Measurements from ENCODE around the gene MRPL16. TPM values are rescaled to one million over a fixed set of nuclear protein-coding genes. Genes with fewer than 3 reads are reported as not detected.
"Not testable (repeated sequence)": the region's sequence is repeated elsewhere in the genome, so short reads cannot be mapped to it uniquely, and the experiment has no call there.

The MRPL16 gene
- total and polyA plus RNA-seq, 11 donors: 59.3 to 124 (median 84.9) TPM

- H3K27ac ChIP-seq: no peak overlapping the region
- ATAC-seq: no peak
- DNase-seq: no peak
- no peak overlapping the region for H3K4me3 ChIP-seq
- TF ChIP-seq POLR2A (IDR thresholded peaks at IDR 0.05) (no peak), CTCF (IDR thresholded peaks at IDR 0.05) (no peak)
- H3K9me3 ChIP-seq: no peaks in the 10 kb centered on the region
- 71 to 89% (median 84%) methylated on average over 4 of the region's 4 CpGs for WGBS, 4 donors
- intact Hi-C loops (cut with DNase I): no loop called here
- peaks cover 0 to 35% (median 28%) of the 10 kb centered on the region in 9 donors for H3K36me3 ChIP-seq
- H3K4me1 ChIP-seq: peaks cover 0 to 21% (median 15%) of the 10 kb centered on the region in 12 donors
- no peaks in the 10 kb centered on the region for H3K27me3 ChIP-seq
Observed at GRCh38 chr11:59785818-59786217, 24.8 kb downstream of the MRPL16 start.

GRCh38 chr11:59784441-59784840, 26.1 kb downstream of the MRPL16 start:
- H3K4me3 ChIP-seq; H3K9me3 ChIP-seq; H3K27ac ChIP-seq; ATAC-seq; H3K27me3 ChIP-seq; DNase-seq; intact Hi-C loops (cut with DNase I): not testable (repeated sequence)
- Histone ChIP-seq H3K36me3 (peaks cover 0 to 27% (median 14%) of the 10 kb centered on the region in 9 donors), H3K4me1 (peaks cover 0 to 21% (median 15%) of the 10 kb centered on the region in 12 donors)
- WGBS, 4 donors: 89 to 94% (median 90%) methylated on average over 5 of the region's 5 CpGs

GRCh38 chr11:59783632-59784090, 26.9 kb downstream of the MRPL16 start:
- peaks cover 0 to 23% (median 12%) of the 10 kb centered on the region in 9 donors for H3K36me3 ChIP-seq
- no peaks in the 10 kb centered on the region for H3K27me3 ChIP-seq
- no peaks in the 10 kb centered on the region for H3K9me3 ChIP-seq
- 74 to 88% (median 84%) methylated on average over 4 of the region's 4 CpGs for WGBS, 4 donors
- TF ChIP-seq CTCF (IDR thresholded peaks at IDR 0.05) (no peak), POLR2A (IDR thresholded peaks at IDR 0.05) (no peak)
- no peak overlapping the region for H3K27ac ChIP-seq
- H3K4me1 ChIP-seq: peaks cover 0 to 21% (median 15%) of the 10 kb centered on the region in 12 donors
- ATAC-seq (no peak), DNase-seq (no peak)
- H3K4me3 ChIP-seq: no peak overlapping the region
- intact Hi-C loops (cut with DNase I): no loop called here

- WGBS, 4 donors: 75 to 81% (median 80%) methylated on average over 2 of the region's 2 CpGs
- DNase-seq (no peak), ATAC-seq (no peak)
- TF ChIP-seq CTCF (IDR thresholded peaks at IDR 0.05) (no peak), POLR2A (IDR thresholded peaks at IDR 0.05) (no peak)
- Histone ChIP-seq H3K36me3 (peaks cover 0 to 14% (median 3%) of the 10 kb centered on the region in 9 donors), H3K4me3 (no peak overlapping the region), H3K27ac (no peak overlapping the region), H3K4me1 (peaks cover 0 to 21% (median 8%) of the 10 kb centered on the region in 12 donors), H3K9me3 (no peaks in the 10 kb centered on the region), H3K27me3 (no peaks in the 10 kb centered on the region)
- intact Hi-C loops (cut with DNase I): no loop called here
Observed at GRCh38 chr11:59782080-59782479, 28.5 kb downstream of the MRPL16 start.

- H3K27me3 ChIP-seq: no peaks in the 10 kb centered on the region
- no peak for TF ChIP-seq POLR2A (IDR thresholded peaks at IDR 0.05)
- TF ChIP-seq CTCF (IDR thresholded peaks at IDR 0.05): no peak
- H3K9me3 ChIP-seq: no peaks in the 10 kb centered on the region
- no peak for ATAC-seq
- no peak for DNase-seq
- no peak overlapping the region for H3K27ac ChIP-seq
- peaks cover 0 to 35% (median 13%) of the 10 kb centered on the region in 9 donors for H3K36me3 ChIP-seq
- H3K4me1 ChIP-seq: peaks cover 0 to 21% (median 4%) of the 10 kb centered on the region in 12 donors
- intact Hi-C loops (cut with DNase I): no loop called here
- WGBS, 4 donors: 59 to 79% (median 62%) methylated on average over 1 of the region's 1 CpG
- no peak overlapping the region for H3K4me3 ChIP-seq
Observed at GRCh38 chr11:59779487-59779886, 31.1 kb downstream of the MRPL16 start.

Data from heart left ventricle (tissue), 16 donors.